ENCODE measurements around the gene DUSP22. TPM values are rescaled to one million over a fixed set of nuclear protein-coding genes. Genes with fewer than 3 reads are reported as not detected.

DUSP22 gene
- total RNA-seq, 1 experiment from 2014 or later, result 16.0 TPM

DNA sequence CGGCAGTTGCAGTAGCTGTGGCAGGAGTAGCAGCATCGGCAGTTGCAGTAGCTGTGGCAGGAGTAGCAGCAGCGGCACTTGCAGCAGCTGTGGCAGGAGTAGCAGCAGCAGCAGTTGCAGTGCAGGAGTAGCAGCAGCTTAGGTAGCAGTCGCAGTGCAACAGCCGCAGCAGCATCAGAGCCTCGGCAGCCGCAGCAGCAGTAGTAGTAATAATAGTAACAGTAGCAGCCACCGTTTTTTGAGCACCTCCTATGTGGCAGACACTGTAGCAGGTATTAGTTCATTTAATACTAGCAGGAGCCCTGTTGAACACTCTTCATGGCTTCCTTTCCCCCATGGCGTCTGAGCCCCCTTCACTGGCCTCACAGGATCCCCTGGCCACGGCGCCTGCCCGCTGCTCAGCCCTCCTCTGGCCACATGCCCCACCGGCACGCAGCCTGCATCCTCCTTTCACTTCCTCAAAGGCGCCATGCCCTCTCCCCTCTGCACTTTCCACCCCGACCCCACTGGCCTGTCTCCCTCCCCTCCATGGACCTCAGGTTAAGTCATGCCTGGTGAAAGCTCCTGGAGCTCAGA lies 80.1 kb downstream of the DUSP22 start:
- ChIA-PET POLR2A (ENCODE audit: low non-redundant PET) (no interaction called here), CTCF (no interaction called here)
- Histone ChIP-seq H3K4me1 (ENCODE audit: insufficient read depth, low read length, poor library complexity, severe bottlenecking) (no peaks in the 10 kb centered on the region), H3K36me3 (ENCODE audit: insufficient read depth, low read length, poor library complexity, severe bottlenecking) (no peaks in the 10 kb centered on the region), H3K27me3 (replicated peaks; ENCODE audit: insufficient read depth, low read depth, low read length, poor library complexity) (peaks cover 25% of the 10 kb centered on the region), H3K27ac (ENCODE audit: low read depth, low read length, poor library complexity, severe bottlenecking) (no peak overlapping the region), H3K4me3 (ENCODE audit: low read depth, low read length, poor library complexity, severe bottlenecking) (no peak overlapping the region), H3K9me3 (ENCODE audit: low read depth, low read length, poor library complexity, severe bottlenecking) (peaks cover 12% of the 10 kb centered on the region)
- DNase-seq (ENCODE audit: low spot score), result no peak
- TF ChIP-seq, protein P1, sequence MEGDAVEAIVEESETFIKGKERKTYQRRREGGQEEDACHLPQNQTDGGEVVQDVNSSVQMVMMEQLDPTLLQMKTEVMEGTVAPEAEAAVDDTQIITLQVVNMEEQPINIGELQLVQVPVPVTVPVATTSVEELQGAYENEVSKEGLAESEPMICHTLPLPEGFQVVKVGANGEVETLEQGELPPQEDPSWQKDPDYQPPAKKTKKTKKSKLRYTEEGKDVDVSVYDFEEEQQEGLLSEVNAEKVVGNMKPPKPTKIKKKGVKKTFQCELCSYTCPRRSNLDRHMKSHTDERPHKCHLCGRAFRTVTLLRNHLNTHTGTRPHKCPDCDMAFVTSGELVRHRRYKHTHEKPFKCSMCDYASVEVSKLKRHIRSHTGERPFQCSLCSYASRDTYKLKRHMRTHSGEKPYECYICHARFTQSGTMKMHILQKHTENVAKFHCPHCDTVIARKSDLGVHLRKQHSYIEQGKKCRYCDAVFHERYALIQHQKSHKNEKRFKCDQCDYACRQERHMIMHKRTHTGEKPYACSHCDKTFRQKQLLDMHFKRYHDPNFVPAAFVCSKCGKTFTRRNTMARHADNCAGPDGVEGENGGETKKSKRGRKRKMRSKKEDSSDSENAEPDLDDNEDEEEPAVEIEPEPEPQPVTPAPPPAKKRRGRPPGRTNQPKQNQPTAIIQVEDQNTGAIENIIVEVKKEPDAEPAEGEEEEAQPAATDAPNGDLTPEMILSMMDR (conservative IDR thresholded peaks at IDR 0.05; ENCODE audit: low read depth, low read length), result no peak
- no peak for TF ChIP-seq EZH2 (IDR thresholded peaks at IDR 0.05; ENCODE audit: borderline replicate concordance, low read depth, low read length, poor library complexity, severe bottlenecking)
- intact Hi-C loops (cut with micrococcal nuclease; ENCODE audit: unreplicated experiment), result no loop called here
- no TSS peak for BruUV-seq (replicated peaks)

- TF ChIP-seq, protein P1 (conservative IDR thresholded peaks at IDR 0.05; ENCODE audit: low read depth, low read length), result no peak
- TF ChIP-seq EZH2 (IDR thresholded peaks at IDR 0.05; ENCODE audit: borderline replicate concordance, low read depth, low read length, poor library complexity, severe bottlenecking), result no peak
- no TSS peak for BruUV-seq (replicated peaks)
- CTCF ChIA-PET, result no interaction called here
- no peak overlapping the region for H3K4me3 ChIP-seq (ENCODE audit: low read depth, low read length, poor library complexity, severe bottlenecking)
- H3K27ac ChIP-seq (ENCODE audit: low read depth, low read length, poor library complexity, severe bottlenecking), result no peak overlapping the region
- peaks cover 12% of the 10 kb centered on the region for H3K9me3 ChIP-seq (ENCODE audit: low read depth, low read length, poor library complexity, severe bottlenecking)
- no peak for DNase-seq (ENCODE audit: low spot score)
- H3K27me3 ChIP-seq (replicated peaks; ENCODE audit: insufficient read depth, low read depth, low read length, poor library complexity), result peaks cover 25% of the 10 kb centered on the region
- no peaks in the 10 kb centered on the region for H3K36me3 ChIP-seq (ENCODE audit: insufficient read depth, low read length, poor library complexity, severe bottlenecking)
- intact Hi-C loops (cut with micrococcal nuclease; ENCODE audit: unreplicated experiment), result no loop called here
- no peaks in the 10 kb centered on the region for H3K4me1 ChIP-seq (ENCODE audit: insufficient read depth, low read length, poor library complexity, severe bottlenecking)
- POLR2A ChIA-PET (ENCODE audit: low non-redundant PET), result no interaction called here
Observed at GRCh38 chr6:373031-373430, 80.7 kb downstream of the DUSP22 start.

DNA sequence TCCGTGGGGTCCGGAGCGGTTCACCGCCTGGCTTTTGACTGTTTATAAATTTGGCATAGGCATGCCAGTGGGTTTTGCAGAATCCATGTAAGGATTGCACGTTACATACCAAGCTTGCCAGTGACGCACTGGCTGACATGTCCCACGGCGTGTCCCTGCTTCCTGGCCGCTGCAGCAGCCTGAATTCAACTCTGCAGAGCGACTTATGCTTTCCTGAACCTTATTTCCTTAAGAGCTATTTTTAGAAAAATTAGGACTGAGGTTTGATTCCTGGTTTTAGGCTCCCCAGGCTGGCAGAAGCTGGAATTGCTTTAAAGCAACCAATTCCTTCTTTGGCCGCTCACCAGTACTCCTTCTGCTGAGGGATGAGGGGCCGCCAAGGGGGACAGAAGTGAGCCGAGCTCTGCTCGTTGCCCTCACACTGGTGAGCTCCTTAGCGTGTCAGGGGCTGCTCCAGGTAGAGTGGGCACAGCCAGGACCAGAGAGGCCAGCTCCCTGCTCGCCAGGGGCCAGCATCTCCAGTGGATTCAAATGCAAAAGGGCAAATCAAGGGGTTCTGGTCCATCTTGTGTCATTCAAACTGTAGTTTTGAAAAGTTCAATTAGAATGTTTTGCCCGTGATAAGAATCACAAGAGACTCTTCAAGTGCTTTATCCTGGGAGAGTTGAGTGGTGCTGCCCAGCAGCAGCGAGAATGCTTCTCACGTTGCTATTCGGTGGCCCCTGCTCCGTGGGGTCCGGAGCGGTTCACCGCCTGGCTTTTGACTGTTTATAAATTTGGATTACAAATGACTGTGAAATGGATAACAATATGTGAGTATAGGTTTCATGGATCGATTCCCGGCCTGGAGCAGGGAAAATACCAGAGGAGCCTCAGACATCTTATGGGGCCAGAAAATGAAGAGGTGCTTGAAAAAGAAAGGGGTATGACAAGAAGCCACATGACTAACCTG lies 81.8 kb downstream of the DUSP22 start:
- TF ChIP-seq EZH2 (IDR thresholded peaks at IDR 0.05; ENCODE audit: borderline replicate concordance, low read depth, low read length, poor library complexity, severe bottlenecking), result no peak
- ChIA-PET POLR2A (ENCODE audit: low non-redundant PET) (no interaction called here), CTCF (no interaction called here)
- H3K4me3 ChIP-seq (ENCODE audit: low read depth, low read length, poor library complexity, severe bottlenecking), result no peak overlapping the region
- H3K27me3 ChIP-seq (replicated peaks; ENCODE audit: insufficient read depth, low read depth, low read length, poor library complexity), result peaks cover 25% of the 10 kb centered on the region
- no peaks in the 10 kb centered on the region for H3K36me3 ChIP-seq (ENCODE audit: insufficient read depth, low read length, poor library complexity, severe bottlenecking)
- H3K27ac ChIP-seq (ENCODE audit: low read depth, low read length, poor library complexity, severe bottlenecking), result no peak overlapping the region
- DNase-seq (ENCODE audit: low spot score), result no peak
- no peaks in the 10 kb centered on the region for H3K4me1 ChIP-seq (ENCODE audit: insufficient read depth, low read length, poor library complexity, severe bottlenecking)
- peaks cover 11% of the 10 kb centered on the region for H3K9me3 ChIP-seq (ENCODE audit: low read depth, low read length, poor library complexity, severe bottlenecking)
- BruUV-seq (replicated peaks), result no TSS peak
- intact Hi-C loops (cut with micrococcal nuclease; ENCODE audit: unreplicated experiment), result no loop called here
